ENCODE results near the gene GCGR. TPM values are rescaled to one million over a fixed set of nuclear protein-coding genes. Genes with fewer than 3 reads are reported as not detected.

The GCGR gene
- total and polyA plus RNA-seq, 2 donors from 2014 or later: 9.3 to 37.2 TPM

GRCh38 chr17:81806461-81807209 is 2.7 kb downstream of the GCGR start:
- H3K4me1 ChIP-seq (ENCODE audit: control insufficient read depth in 2 of 3, insufficient read depth in 2 of 3, low read depth in 1 of 3, low read length in 3 of 3): peaks cover 0 to 4% (median 0%) of the 10 kb centered on the region in 3 donors
- FAIRE-seq (no peak), DNase-seq (peak in 1 of 5 donors; percentile 69)
- intact Hi-C loops (cut with DNase I): no loop called here
- no peak overlapping the region for H3K4me3 ChIP-seq (ENCODE audit: low read length in 3 of 3)
- H3K27ac ChIP-seq (ENCODE audit: low read depth in 2 of 2, low read length in 2 of 2): no peak overlapping the region
- no peak for TF ChIP-seq CTCF (IDR thresholded peaks at IDR 0.05; ENCODE audit: borderline replicate concordance, extremely low read depth, insufficient read depth)
- no peaks in the 10 kb centered on the region for H3K9me3 ChIP-seq (ENCODE audit: control insufficient read depth in 2 of 3, insufficient read depth in 1 of 3, low read length in 3 of 3)
- no peak overlapping the region for H3K9ac ChIP-seq (ENCODE audit: low read length in 3 of 3)
- peaks cover 5% of the 10 kb centered on the region for H3K27me3 ChIP-seq (ENCODE audit: control insufficient read depth, insufficient read depth, low read length)
- H3K36me3 ChIP-seq (ENCODE audit: control insufficient read depth in 2 of 3, insufficient read depth in 3 of 3, low read length in 3 of 3): no peaks in the 10 kb centered on the region

- Histone ChIP-seq H3K9me3 (ENCODE audit: control insufficient read depth in 2 of 3, insufficient read depth in 1 of 3, low read length in 3 of 3) (no peaks in the 10 kb centered on the region), H3K9ac (ENCODE audit: low read length in 3 of 3) (no peak overlapping the region), H3K27ac (ENCODE audit: low read depth in 2 of 2, low read length in 2 of 2) (no peak overlapping the region), H3K4me3 (ENCODE audit: low read length in 3 of 3) (no peak overlapping the region), H3K4me1 (ENCODE audit: control insufficient read depth in 2 of 3, insufficient read depth in 2 of 3, low read depth in 1 of 3, low read length in 3 of 3) (peaks cover 0 to 4% (median 0%) of the 10 kb centered on the region in 3 donors), H3K36me3 (ENCODE audit: control insufficient read depth in 2 of 3, insufficient read depth in 3 of 3, low read length in 3 of 3) (no peaks in the 10 kb centered on the region), H3K27me3 (ENCODE audit: control insufficient read depth, insufficient read depth, low read length) (peaks cover 5% of the 10 kb centered on the region)
- no peak for TF ChIP-seq CTCF (IDR thresholded peaks at IDR 0.05; ENCODE audit: borderline replicate concordance, extremely low read depth, insufficient read depth)
- intact Hi-C loops (cut with DNase I): no loop called here
- FAIRE-seq (no peak), DNase-seq (no peak)
Observed at GRCh38 chr17:81807210-81807719, 3.3 kb downstream of the GCGR start.

DNA sequence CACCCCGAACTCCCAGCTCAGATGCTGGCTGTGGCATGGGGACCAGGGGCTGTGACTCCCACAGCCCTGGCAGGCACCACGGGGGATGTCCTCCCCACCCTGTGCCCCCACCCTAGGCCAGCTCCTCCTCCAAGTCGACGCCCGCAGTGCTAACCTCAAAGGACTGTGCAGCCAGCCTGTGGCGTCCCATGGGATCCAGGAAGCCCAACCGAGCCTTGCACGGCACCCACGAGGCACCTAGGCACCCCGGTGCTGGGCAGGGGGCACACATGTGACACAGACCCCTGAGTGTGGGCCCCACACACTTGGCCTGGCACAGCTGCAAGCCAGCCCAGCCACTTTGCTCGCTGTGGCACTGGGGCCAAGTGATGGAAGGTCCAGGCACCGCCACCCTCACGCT is 3.9 kb downstream of the GCGR start:
- intact Hi-C loops (cut with DNase I): no loop called here
- no peak for FAIRE-seq
- H3K27me3 ChIP-seq (ENCODE audit: control insufficient read depth, insufficient read depth, low read length): peaks cover 2% of the 10 kb centered on the region

More for the DNA sequence above, 3.9 kb downstream of the GCGR start:
- peak in 1 of 5 donors; percentile 73 for DNase-seq
- Histone ChIP-seq H3K36me3 (ENCODE audit: control insufficient read depth in 2 of 3, insufficient read depth in 3 of 3, low read length in 3 of 3) (no peaks in the 10 kb centered on the region), H3K9ac (ENCODE audit: low read length in 3 of 3) (no peak overlapping the region), H3K4me3 (ENCODE audit: low read length in 3 of 3) (no peak overlapping the region), H3K27ac (ENCODE audit: low read depth in 2 of 2, low read length in 2 of 2) (no peak overlapping the region), H3K9me3 (ENCODE audit: control insufficient read depth in 2 of 3, insufficient read depth in 1 of 3, low read length in 3 of 3) (no peaks in the 10 kb centered on the region), H3K4me1 (ENCODE audit: control insufficient read depth in 2 of 3, insufficient read depth in 2 of 3, low read depth in 1 of 3, low read length in 3 of 3) (peaks cover 0 to 4% (median 0%) of the 10 kb centered on the region in 3 donors)
- TF ChIP-seq CTCF (IDR thresholded peaks at IDR 0.05; ENCODE audit: borderline replicate concordance, extremely low read depth, insufficient read depth): no peak

Data from kidney (tissue), 14 donors.